Tibial nerve (tissue), 4 donors: ENCODE results near the gene HIPK3. TPM values are rescaled to one million over a fixed set of nuclear protein-coding genes. Genes with fewer than 3 reads are reported as not detected.
A peak's percentile ranks its signal among the peaks of the same experiment; 100 is the strongest.

Experiments used
- DNase-seq, 2 donors: peaks; one replicate each; pipeline ENCODE4 v3.0.0-alpha.2; 2019; ENCODE audit warnings: low spot score in 2 of 2
- H3K27ac ChIP-seq, 4 donors: fragments of 200-600 bp; sonication (generic) in 3 of 4; one replicate each; pipeline ENCODE4 v1.5.1; 2017 to 2019; ENCODE audit warnings: mild to moderate bottlenecking in 1 of 4
- H3K27me3 ChIP-seq, 2 donors: fragments of 200-600 bp; sonication (generic) in 1 of 2; one replicate each; pipeline versions ENCODE4 v1.5.1 to v1.6.0; 2017 to 2019
- H3K36me3 ChIP-seq, 3 donors: fragments of 200-600 bp; sonication (generic); one replicate each; pipeline ENCODE4 v1.5.1; 2018 to 2019
- H3K4me1 ChIP-seq, 4 donors: fragments of 200-600 bp; sonication (generic) in 3 of 4; one replicate each; pipeline ENCODE4 v1.5.1; 2017 to 2019
- H3K4me3 ChIP-seq, 4 donors: fragments of 200-600 bp; sonication (generic) in 3 of 4; one replicate each; pipeline ENCODE4 v1.5.1; 2017 to 2019; ENCODE audit warnings: mild to moderate bottlenecking in 1 of 4, moderate library complexity in 1 of 4
- H3K9me3 ChIP-seq, 4 donors: fragments of 200-600 bp; sonication (generic) in 3 of 4; one replicate each; pipeline ENCODE4 v1.5.1; 2017 to 2019
- EP300 ChIP-seq, 2 donors: sonication (generic); formaldehyde crosslinking; IDR thresholded peaks; one replicate each; pipeline ENCODE4 v1.6.1; 2017; ENCODE audit warnings: antibody characterized with exemption in 2 of 2, mild to moderate bottlenecking in 1 of 2
- POLR2A ChIP-seq, 2 donors: fragments of 450-650 bp; IDR thresholded peaks; one replicate each; pipeline ENCODE4 v1.6.1; 2017; ENCODE audit warnings: antibody characterized with exemption in 2 of 2, mild to moderate bottlenecking in 2 of 2, moderate library complexity in 2 of 2
- WGBS, 2 donors: methylation state at CpG; one replicate each; pipeline ENCODE4 v1.1.5; 2018; 5-methylcytosine and 5-hydroxymethylcytosine counted together
- total RNA-seq, 4 donors: library from RNA; depleted of rRNA; stranded (reverse); fragments of >200 nt; gene quantifications; one replicate each; pipeline ENCODE4 v1.1.0, GENCODE V29; 2016
- TF ChIP-seq, protein P1 (sequence below), 5 experiments: fragments of 200-600 bp in 3 of 5; fragments of 450-650 bp in 2 of 5; sonication (generic) in 3 of 5; IDR thresholded peaks; one replicate each; pipeline ENCODE4 v1.5.1; 2016 to 2019; ENCODE audit warnings: antibody characterized with exemption in 5 of 5, mild to moderate bottlenecking in 3 of 5, moderate library complexity in 2 of 5

The HIPK3 gene
- total RNA-seq, 4 donors from 2014 or later = 212 to 302 (median 246) TPM

DNA sequence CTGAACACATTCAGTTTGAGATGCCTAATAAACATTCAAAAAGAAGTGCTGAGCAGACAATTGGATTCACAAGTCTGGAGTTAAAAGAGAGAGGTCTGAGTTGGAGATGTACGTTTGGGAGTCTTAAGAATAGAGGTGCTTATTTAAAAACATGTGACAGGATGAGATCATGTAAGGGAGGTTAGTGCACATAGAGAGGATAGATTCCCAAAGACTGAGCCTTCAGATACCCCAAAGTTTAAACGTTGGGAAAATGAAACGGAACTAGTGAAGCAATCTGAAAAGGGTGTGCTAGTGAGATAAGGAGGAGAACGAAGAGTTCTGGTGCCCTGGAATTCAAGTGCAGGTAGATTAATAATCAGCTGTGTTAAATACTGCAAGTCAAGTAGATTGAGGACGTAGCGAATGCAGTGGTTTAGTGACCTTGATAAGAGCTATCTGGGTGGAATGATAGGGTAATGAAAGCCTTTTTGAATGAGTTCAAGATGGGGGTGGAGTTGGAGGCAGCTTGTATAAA is 63.7 kb downstream of the HIPK3 start:
- DNase-seq = no peak
- Histone ChIP-seq H3K27me3 (no peaks in the 10 kb centered on the region), H3K9me3 (no peaks in the 10 kb centered on the region), H3K4me1 (peaks cover 0 to 89% (median 22%) of the 10 kb centered on the region in 4 donors), H3K27ac (no peak overlapping the region), H3K36me3 (peaks cover 0 to 7% (median 0%) of the 10 kb centered on the region in 3 donors), H3K4me3 (no peak overlapping the region)
- 50 to 56% methylated on average over 6 of the region's 6 CpGs for WGBS, 2 donors
- TF ChIP-seq POLR2A (IDR thresholded peaks at IDR 0.05) = no peak

DNA sequence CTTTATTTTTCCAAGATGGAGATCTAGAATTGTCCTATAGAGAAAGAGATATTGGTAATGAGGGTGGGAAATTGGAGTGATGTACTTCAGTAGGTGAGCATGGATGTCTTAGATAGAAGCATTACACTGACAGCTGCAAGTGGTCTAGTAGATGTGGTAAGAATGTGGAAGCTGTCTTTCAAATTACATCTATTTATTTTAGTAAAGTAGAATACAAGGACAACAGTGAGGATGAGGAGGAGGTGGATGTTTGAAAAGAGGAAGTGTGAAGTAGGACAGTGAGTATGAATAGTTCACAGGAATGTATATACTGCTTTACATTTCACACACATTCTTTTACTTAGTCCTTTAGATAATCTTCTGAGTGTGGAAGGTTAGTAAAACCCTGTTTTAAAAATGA is 64.2 kb downstream of the HIPK3 start:
- no peak overlapping the region for H3K4me3 ChIP-seq
- no peak overlapping the region for H3K27ac ChIP-seq
- peaks cover 0 to 3% (median 0%) of the 10 kb centered on the region in 3 donors for H3K36me3 ChIP-seq
- no peaks in the 10 kb centered on the region for H3K9me3 ChIP-seq
- peaks cover 0 to 89% (median 28%) of the 10 kb centered on the region in 4 donors for H3K4me1 ChIP-seq
- DNase-seq = no peak
- no peaks in the 10 kb centered on the region for H3K27me3 ChIP-seq
- TF ChIP-seq POLR2A (IDR thresholded peaks at IDR 0.05) (no peak), EP300 (IDR thresholded peaks at IDR 0.05) (no peak)
- TF ChIP-seq, protein P1, sequence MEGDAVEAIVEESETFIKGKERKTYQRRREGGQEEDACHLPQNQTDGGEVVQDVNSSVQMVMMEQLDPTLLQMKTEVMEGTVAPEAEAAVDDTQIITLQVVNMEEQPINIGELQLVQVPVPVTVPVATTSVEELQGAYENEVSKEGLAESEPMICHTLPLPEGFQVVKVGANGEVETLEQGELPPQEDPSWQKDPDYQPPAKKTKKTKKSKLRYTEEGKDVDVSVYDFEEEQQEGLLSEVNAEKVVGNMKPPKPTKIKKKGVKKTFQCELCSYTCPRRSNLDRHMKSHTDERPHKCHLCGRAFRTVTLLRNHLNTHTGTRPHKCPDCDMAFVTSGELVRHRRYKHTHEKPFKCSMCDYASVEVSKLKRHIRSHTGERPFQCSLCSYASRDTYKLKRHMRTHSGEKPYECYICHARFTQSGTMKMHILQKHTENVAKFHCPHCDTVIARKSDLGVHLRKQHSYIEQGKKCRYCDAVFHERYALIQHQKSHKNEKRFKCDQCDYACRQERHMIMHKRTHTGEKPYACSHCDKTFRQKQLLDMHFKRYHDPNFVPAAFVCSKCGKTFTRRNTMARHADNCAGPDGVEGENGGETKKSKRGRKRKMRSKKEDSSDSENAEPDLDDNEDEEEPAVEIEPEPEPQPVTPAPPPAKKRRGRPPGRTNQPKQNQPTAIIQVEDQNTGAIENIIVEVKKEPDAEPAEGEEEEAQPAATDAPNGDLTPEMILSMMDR (IDR thresholded peaks at IDR 0.05) = no peak

- Histone ChIP-seq H3K27me3 (no peaks in the 10 kb centered on the region), H3K4me1 (peaks cover 0 to 96% (median 42%) of the 10 kb centered on the region in 4 donors), H3K9me3 (no peaks in the 10 kb centered on the region), H3K4me3 (no peak overlapping the region), H3K36me3 (no peaks in the 10 kb centered on the region), H3K27ac (no peak overlapping the region)
- no peak for DNase-seq
- TF ChIP-seq EP300 (IDR thresholded peaks at IDR 0.05) = no peak
- no peak for TF ChIP-seq POLR2A (IDR thresholded peaks at IDR 0.05)
- TF ChIP-seq, protein P1 (IDR thresholded peaks at IDR 0.05) = no peak
- 91 to 92% methylated on average over 4 of the region's 4 CpGs for WGBS, 2 donors
Measured at GRCh38 chr11:33323421-33323820, 66.2 kb downstream of the HIPK3 start.

DNA sequence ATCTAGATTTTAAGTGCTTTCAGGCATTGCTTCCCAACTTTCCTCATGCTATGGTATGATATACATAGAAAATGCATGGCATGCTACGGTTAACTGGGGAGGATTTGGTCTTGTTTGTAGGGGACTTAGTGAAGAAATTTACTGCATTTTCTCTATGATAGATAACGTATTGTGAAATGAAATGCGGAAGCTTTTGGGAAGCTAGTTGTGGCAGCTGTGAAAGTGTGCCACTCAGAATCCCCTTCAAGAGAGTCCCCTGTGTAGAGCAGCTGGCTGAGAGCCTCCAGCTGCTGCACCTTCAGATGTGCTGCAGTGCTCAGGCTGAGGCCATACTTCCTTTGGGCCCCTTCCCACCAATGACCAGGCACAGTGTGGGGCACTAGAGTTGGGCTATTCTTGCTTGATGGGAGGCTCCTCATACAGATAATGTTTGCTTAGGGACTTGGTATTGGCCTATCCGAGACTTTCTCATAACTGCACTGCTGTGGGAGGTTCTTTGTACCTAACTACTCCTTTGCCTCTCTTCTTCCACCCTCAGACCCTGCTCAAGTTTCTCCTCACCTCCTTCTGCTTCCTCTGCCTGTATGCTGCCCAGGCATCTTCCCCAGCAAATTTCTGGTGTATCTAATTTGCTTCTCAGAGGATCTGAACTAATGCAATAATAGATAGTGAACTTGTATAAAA is 67.3 kb downstream of the HIPK3 start:
- H3K4me1 ChIP-seq = peaks cover 0 to 96% (median 39%) of the 10 kb centered on the region in 4 donors
- H3K9me3 ChIP-seq = no peaks in the 10 kb centered on the region
- H3K4me3 ChIP-seq = no peak overlapping the region
- no peak for TF ChIP-seq EP300 (IDR thresholded peaks at IDR 0.05)
- no peak for TF ChIP-seq POLR2A (IDR thresholded peaks at IDR 0.05)
- TF ChIP-seq, protein P1 (IDR thresholded peaks at IDR 0.05) = no peak
- no peak overlapping the region for H3K27ac ChIP-seq
- no peaks in the 10 kb centered on the region for H3K36me3 ChIP-seq
- no peaks in the 10 kb centered on the region for H3K27me3 ChIP-seq
- DNase-seq = no peak
- WGBS, 2 donors = 72 to 80% methylated on average over 4 of the region's 4 CpGs

GRCh38 chr11:33325451-33325850 is 68.3 kb downstream of the HIPK3 start:
- WGBS, 2 donors = 87% methylated on average over 5 of the region's 5 CpGs
- Histone ChIP-seq H3K27me3 (no peaks in the 10 kb centered on the region), H3K4me1 (peaks cover 0 to 96% (median 33%) of the 10 kb centered on the region in 4 donors), H3K4me3 (no peak overlapping the region), H3K27ac (peak overlapping the region in 1 of 4 donors; percentile 53), H3K36me3 (peaks cover 0 to 4% (median 0%) of the 10 kb centered on the region in 3 donors), H3K9me3 (no peaks in the 10 kb centered on the region)
- DNase-seq = no peak
- no peak for TF ChIP-seq POLR2A (IDR thresholded peaks at IDR 0.05)
- TF ChIP-seq, protein P1 (IDR thresholded peaks at IDR 0.05) = no peak
- TF ChIP-seq EP300 (IDR thresholded peaks at IDR 0.05) = no peak
